HepG2 (cell line): ENCODE measurements around the gene PELI1. TPM values are rescaled to one million over a fixed set of nuclear protein-coding genes. Genes with fewer than 3 reads are reported as not detected.

Experiments used
- ATAC-seq: fragments of 200-7000 bp; cut with Tn5 transposase; 3 replicates; pipeline ENCODE4 v1.9.1; 2020; ENCODE audit warnings: mild to moderate bottlenecking, moderate library complexity
- BruUV-seq: library from RNA; stranded (reverse); fragments of 400-500 nt; replicated peaks from 2 replicates; lab custom pipeline; 2021; lab: Mats Ljungman, UMichigan
- CTCF ChIA-PET: fragments of 300-600 bp; formaldehyde crosslinking; extraction: SDS; loops from one replicate; lab custom pipeline; 2021; ENCODE audit warnings: low total read pairs, inconsistent platforms, low intra/inter-chr PET ratio; lab: Yijun Ruan, JAX
- POLR2A ChIA-PET: fragments of 350-600 bp; sonication (Branson Sonifier 250); formaldehyde crosslinking; loops from one replicate; lab custom pipeline; 2020; ENCODE audit warnings: antibody characterized with exemption, inconsistent platforms; lab: Yijun Ruan, JAX
- DNase-seq: peaks from one replicate; pipeline ENCODE4 v3.0.0-alpha.2; 2015; ENCODE audit warnings: low spot score
- FAIRE-seq: peaks from 3 replicates; lab custom pipeline; 2011; peaks lifted over from hg19 to GRCh38; lab: Jason Lieb, UNC
- H2AFZ ChIP-seq: one replicate; pipeline ENCODE4 v1.6.1; 2011; ENCODE audit warnings: low read length, inconsistent platforms
- H3K27ac ChIP-seq: fragments of 300-600 bp; 3 replicates; pipeline ENCODE4 v1.8.0; 2011; ENCODE audit warnings: mixed run types, mild to moderate bottlenecking, mixed read lengths, low read length, inconsistent platforms; ENCODE audit not compliant: insufficient read depth; ENCODE audit errors: extremely low read length
- H3K27me3 ChIP-seq, 2 experiments: fragments of 200-600 bp in 1 of 2; 2 replicates in 1 of 2; 3 replicates in 1 of 2; pipeline versions ENCODE4 v1.6.0 to v1.8.0; 2011; ENCODE audit warnings: low read length in 2 of 2, mild to moderate bottlenecking in 2 of 2, moderate library complexity in 2 of 2, inconsistent platforms in 1 of 2; ENCODE audit not compliant: insufficient read depth in 2 of 2, control insufficient read depth in 1 of 2
- H3K36me3 ChIP-seq, 2 experiments: fragments of 200-600 bp in 1 of 2; replicated peaks in 1 of 2; 2 replicates in 1 of 2; 3 replicates in 1 of 2; pipeline versions ENCODE4 v1.5.1 to v1.8.0; 2011; ENCODE audit warnings: low read length in 2 of 2, inconsistent platforms in 1 of 2; ENCODE audit not compliant: insufficient read depth in 2 of 2, control insufficient read depth in 1 of 2
- H3K4me1 ChIP-seq: 2 replicates; pipeline ENCODE4 v1.5.1; 2012; ENCODE audit warnings: low read length, inconsistent platforms; ENCODE audit not compliant: insufficient read depth
- H3K4me2 ChIP-seq: 2 replicates; pipeline ENCODE4 v1.6.0; 2011; ENCODE audit warnings: low read depth, low read length, inconsistent platforms
- H3K4me3 ChIP-seq, 3 experiments: fragments of 200-600 bp in 1 of 3; sonication (generic), shearing (Covaris generic) in 1 of 3; replicated peaks in 1 of 3; 2 replicates each; pipeline ENCODE4 v1.5.1; 2011 to 2016; ENCODE audit warnings: low read length in 3 of 3, inconsistent platforms in 2 of 3, low read depth in 2 of 3, mild to moderate bottlenecking in 2 of 3, control low read depth in 1 of 3, mixed read lengths in 1 of 3; ENCODE audit not compliant: insufficient read depth in 1 of 3
- H3K79me2 ChIP-seq: one replicate; pipeline ENCODE4 v1.6.1; 2011; ENCODE audit warnings: low read length, inconsistent platforms; ENCODE audit not compliant: insufficient read depth
- H3K9ac ChIP-seq: 2 replicates; pipeline ENCODE4 v1.6.0; 2011; ENCODE audit warnings: mild to moderate bottlenecking, low read depth, low read length, inconsistent platforms; ENCODE audit not compliant: insufficient read depth
- H3K9me3 ChIP-seq: 2 replicates; pipeline ENCODE4 v1.5.1; 2012; ENCODE audit warnings: mild to moderate bottlenecking, low read length
- H4K20me1 ChIP-seq: 2 replicates; pipeline ENCODE4 v1.6.0; 2011; ENCODE audit warnings: inconsistent platforms, mild to moderate bottlenecking, low read length, moderate library complexity; ENCODE audit not compliant: insufficient read depth
- HMG20B ChIP-seq: conservative IDR thresholded peaks from 2 replicates; pipeline ENCODE4 v1.6.1; 2016; ENCODE audit warnings: missing genetic modification reagents, missing compliant biosample characterization
- HNF4A ChIP-seq: sonication (generic); formaldehyde crosslinking; IDR thresholded peaks from 2 replicates; pipeline ENCODE4 v1.4.0; 2020; ENCODE audit warnings: missing genetic modification reagents
- MATR3 ChIP-seq: sonication (generic); formaldehyde crosslinking; IDR thresholded peaks from 2 replicates; pipeline ENCODE4 v1.4.0; 2020; ENCODE audit warnings: missing genetic modification reagents
- NAIF1 ChIP-seq: sonication (generic); formaldehyde crosslinking; IDR thresholded peaks from 2 replicates; pipeline ENCODE4 v1.5.0; 2020; ENCODE audit warnings: mild to moderate bottlenecking, missing genetic modification reagents, borderline replicate concordance
- ZBTB25 ChIP-seq: IDR thresholded peaks from 2 replicates; pipeline ENCODE4 v1.6.1; 2018; ENCODE audit warnings: missing genetic modification reagents
- ZFP36L1 ChIP-seq: sonication (generic); formaldehyde crosslinking; IDR thresholded peaks from 2 replicates; pipeline ENCODE4 v1.8.0; 2022; ENCODE audit warnings: mild to moderate bottlenecking, missing genetic modification reagents, moderate library complexity
- ZFP82 ChIP-seq: sonication (generic); formaldehyde crosslinking; IDR thresholded peaks from 2 replicates; pipeline ENCODE4 v1.5.1; 2020; ENCODE audit warnings: mild to moderate bottlenecking, missing genetic modification reagents, borderline replicate concordance
- ZNF264 ChIP-seq: sonication (generic); formaldehyde crosslinking; IDR thresholded peaks from 2 replicates; pipeline ENCODE4 v1.4.0; 2020; ENCODE audit warnings: missing genetic modification reagents
- ZNF296 ChIP-seq: sonication (generic); formaldehyde crosslinking; conservative IDR thresholded peaks from 2 replicates; pipeline ENCODE4 v1.5.0; 2020; ENCODE audit warnings: mild to moderate bottlenecking, missing genetic modification reagents
- ZNF543 ChIP-seq: sonication (generic); formaldehyde crosslinking; IDR thresholded peaks from 2 replicates; pipeline ENCODE4 v1.4.0; 2020; ENCODE audit warnings: mild to moderate bottlenecking, missing genetic modification reagents
- WGBS: methylation state at CpG from one replicate; pipeline ENCODE4 v1.1.6; 2017; ENCODE audit warnings: low lambda C conversion rate; 5-methylcytosine and 5-hydroxymethylcytosine counted together
- in situ Hi-C: cut with HindIII; loops from 2 replicates; pipeline ENCODE4 v1.10.0; 2017; ENCODE audit warnings: low pct_unique_long_range_greater_than_20kb; ENCODE audit not compliant: extremely low pct_ligation_motif_present
- intact Hi-C: fragments of 100-400 bp; cut with micrococcal nuclease; formaldehyde crosslinking; loops from one replicate; pipeline ENCODE4 v1.10.0; 2022; ENCODE audit not compliant: unreplicated experiment
- polyA plus RNA-seq, 8 experiments: library from polyadenylated mRNA; depleted of rRNA in 3 of 8; stranded (reverse) in 7 of 8; unstranded in 1 of 8; fragments of >200 nt; fragmentation: Illumina TruSeq in 4 of 8; extraction: Trizol in 4 of 8; gene quantifications; 2 replicates each; pipeline versions ENCODE4 v1.2.1 to v1.2.3, GENCODE V29; 2011 to 2016; ENCODE audit warnings: low read depth in 4 of 8, missing spikeins in 1 of 8, mixed read lengths in 1 of 8; ENCODE audit not compliant: insufficient read depth in 1 of 8
- total RNA-seq, 5 experiments: library from RNA; depleted of rRNA; stranded (reverse); fragments of >200 nt; fragmentation: Illumina TruSeq; extraction: Trizol; gene quantifications; 2 replicates each; pipeline ENCODE4 v1.2.3, GENCODE V29; 2016; ENCODE audit warnings: low read depth in 1 of 5
- TF ChIP-seq, protein P1 (sequence below): sonication (generic); formaldehyde crosslinking; IDR thresholded peaks from 2 replicates; pipeline ENCODE4 v1.5.0; 2020; ENCODE audit warnings: mild to moderate bottlenecking, missing genetic modification reagents, borderline replicate concordance

The PELI1 gene
- total and polyA plus RNA-seq, 2 of the 13 experiments (the other 11 are each of a cell fraction or from before 2014, with no cell fraction given), result 12.5 to 16.2 TPM

DNA sequence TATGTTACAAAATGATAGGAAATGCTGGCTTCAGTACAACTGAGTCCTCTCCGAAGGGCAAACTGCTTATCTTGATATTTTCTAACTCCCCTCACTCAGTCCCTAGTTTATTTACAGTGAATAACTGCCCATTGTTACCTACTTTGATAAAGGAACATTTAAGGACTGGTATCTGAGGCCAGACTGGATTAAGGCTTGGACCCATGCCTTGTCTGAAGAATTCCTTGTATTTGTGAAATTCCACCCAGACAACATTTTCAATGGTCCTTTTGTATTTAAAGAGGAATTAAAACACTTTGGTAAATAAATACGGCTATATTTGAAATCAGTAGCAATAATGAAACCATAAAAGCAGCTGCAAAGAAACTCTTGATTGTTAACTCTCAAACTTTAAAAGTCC lies 58.3 kb downstream of the PELI1 start:
- DNase-seq (no peak), FAIRE-seq (no peak), ATAC-seq (no peak)
- Histone ChIP-seq H3K9me3 (no peaks in the 10 kb centered on the region), H2AFZ (no peak overlapping the region), H3K4me2 (no peak overlapping the region), H3K27me3 (peaks cover 0 to 2% of the 10 kb centered on the region in 2 experiments; a peak in 1 of 5 replicates), H3K79me2 (no peaks in the 10 kb centered on the region), H3K27ac (no peak overlapping the region), H3K4me1 (peaks cover 8% of the 10 kb centered on the region), H3K4me3 (no peak overlapping the region), H3K36me3 (no peaks in the 10 kb centered on the region), H3K9ac (no peak overlapping the region), H4K20me1 (no peaks in the 10 kb centered on the region)
- no TSS peak for BruUV-seq
- CTCF ChIA-PET, result no interaction called here
- POLR2A ChIA-PET, result no interaction called here
- in situ Hi-C loops (no loop called here), intact Hi-C loops (no loop called here)
- no peak for TF ChIP-seq ZFP82 (CRISPR knock-in tag)
- no peak for TF ChIP-seq ZBTB25
- TF ChIP-seq NAIF1 (CRISPR knock-in tag), result no peak
- TF ChIP-seq ZNF264 (CRISPR knock-in tag), result no peak
- no peak for TF ChIP-seq ZNF543 (CRISPR knock-in tag)
- WGBS, result 20% methylated on average over 2 of the region's 2 CpGs

- Histone ChIP-seq H3K79me2 (no peaks in the 10 kb centered on the region), H3K4me3 (no peak overlapping the region), H3K4me2 (no peak overlapping the region), H3K4me1 (no peaks in the 10 kb centered on the region), H3K27ac (no peak overlapping the region), H3K9ac (no peak overlapping the region), H3K9me3 (no peaks in the 10 kb centered on the region), H4K20me1 (no peaks in the 10 kb centered on the region), H2AFZ (no peak overlapping the region), H3K36me3 (no peaks in the 10 kb centered on the region), H3K27me3 (peaks cover 0 to 17% of the 10 kb centered on the region in 2 experiments; a peak in 3 of 5 replicates)
- BruUV-seq, result no TSS peak
- in situ Hi-C loops (no loop called here), intact Hi-C loops (no loop called here)
- WGBS, result 71% methylated on average over 8 of the region's 8 CpGs
- POLR2A ChIA-PET, result no interaction called here
- ATAC-seq (no peak), DNase-seq (no peak), FAIRE-seq (no peak)
- CTCF ChIA-PET, result no interaction called here
- TF ChIP-seq ZFP36L1 (CRISPR knock-in tag), result no peak
- TF ChIP-seq, protein P1, sequence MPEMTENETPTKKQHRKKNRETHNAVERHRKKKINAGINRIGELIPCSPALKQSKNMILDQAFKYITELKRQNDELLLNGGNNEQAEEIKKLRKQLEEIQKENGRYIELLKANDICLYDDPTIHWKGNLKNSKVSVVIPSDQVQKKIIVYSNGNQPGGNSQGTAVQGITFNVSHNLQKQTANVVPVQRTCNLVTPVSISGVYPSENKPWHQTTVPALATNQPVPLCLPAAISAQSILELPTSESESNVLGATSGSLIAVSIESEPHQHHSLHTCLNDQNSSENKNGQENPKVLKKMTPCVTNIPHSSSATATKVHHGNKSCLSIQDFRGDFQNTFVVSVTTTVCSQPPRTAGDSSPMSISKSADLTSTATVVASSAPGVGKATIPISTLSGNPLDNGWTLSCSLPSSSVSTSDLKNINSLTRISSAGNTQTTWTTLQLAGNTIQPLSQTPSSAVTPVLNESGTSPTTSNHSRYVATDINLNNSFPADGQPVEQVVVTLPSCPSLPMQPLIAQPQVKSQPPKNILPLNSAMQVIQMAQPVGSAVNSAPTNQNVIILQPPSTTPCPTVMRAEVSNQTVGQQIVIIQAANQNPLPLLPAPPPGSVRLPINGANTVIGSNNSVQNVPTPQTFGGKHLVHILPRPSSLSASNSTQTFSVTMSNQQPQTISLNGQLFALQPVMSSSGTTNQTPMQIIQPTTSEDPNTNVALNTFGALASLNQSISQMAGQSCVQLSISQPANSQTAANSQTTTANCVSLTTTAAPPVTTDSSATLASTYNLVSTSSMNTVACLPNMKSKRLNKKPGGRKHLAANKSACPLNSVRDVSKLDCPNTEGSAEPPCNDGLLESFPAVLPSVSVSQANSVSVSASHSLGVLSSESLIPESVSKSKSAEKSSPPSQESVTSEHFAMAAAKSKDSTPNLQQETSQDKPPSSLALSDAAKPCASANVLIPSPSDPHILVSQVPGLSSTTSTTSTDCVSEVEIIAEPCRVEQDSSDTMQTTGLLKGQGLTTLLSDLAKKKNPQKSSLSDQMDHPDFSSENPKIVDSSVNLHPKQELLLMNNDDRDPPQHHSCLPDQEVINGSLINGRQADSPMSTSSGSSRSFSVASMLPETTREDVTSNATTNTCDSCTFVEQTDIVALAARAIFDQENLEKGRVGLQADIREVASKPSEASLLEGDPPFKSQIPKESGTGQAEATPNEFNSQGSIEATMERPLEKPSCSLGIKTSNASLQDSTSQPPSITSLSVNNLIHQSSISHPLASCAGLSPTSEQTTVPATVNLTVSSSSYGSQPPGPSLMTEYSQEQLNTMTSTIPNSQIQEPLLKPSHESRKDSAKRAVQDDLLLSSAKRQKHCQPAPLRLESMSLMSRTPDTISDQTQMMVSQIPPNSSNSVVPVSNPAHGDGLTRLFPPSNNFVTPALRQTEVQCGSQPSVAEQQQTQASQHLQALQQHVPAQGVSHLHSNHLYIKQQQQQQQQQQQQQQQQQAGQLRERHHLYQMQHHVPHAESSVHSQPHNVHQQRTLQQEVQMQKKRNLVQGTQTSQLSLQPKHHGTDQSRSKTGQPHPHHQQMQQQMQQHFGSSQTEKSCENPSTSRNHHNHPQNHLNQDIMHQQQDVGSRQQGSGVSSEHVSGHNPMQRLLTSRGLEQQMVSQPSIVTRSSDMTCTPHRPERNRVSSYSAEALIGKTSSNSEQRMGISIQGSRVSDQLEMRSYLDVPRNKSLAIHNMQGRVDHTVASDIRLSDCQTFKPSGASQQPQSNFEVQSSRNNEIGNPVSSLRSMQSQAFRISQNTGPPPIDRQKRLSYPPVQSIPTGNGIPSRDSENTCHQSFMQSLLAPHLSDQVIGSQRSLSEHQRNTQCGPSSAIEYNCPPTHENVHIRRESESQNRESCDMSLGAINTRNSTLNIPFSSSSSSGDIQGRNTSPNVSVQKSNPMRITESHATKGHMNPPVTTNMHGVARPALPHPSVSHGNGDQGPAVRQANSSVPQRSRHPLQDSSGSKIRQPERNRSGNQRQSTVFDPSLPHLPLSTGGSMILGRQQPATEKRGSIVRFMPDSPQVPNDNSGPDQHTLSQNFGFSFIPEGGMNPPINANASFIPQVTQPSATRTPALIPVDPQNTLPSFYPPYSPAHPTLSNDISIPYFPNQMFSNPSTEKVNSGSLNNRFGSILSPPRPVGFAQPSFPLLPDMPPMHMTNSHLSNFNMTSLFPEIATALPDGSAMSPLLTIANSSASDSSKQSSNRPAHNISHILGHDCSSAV (CRISPR knock-in tag), result no peak
- TF ChIP-seq HMG20B (CRISPR knock-in tag), result no peak
- no peak for TF ChIP-seq MATR3
- TF ChIP-seq ZNF296 (CRISPR knock-in tag), result no peak
- no peak for TF ChIP-seq HNF4A (CRISPR knock-in tag)
Observed at GRCh38 chr2:64081046-64081445, 63.2 kb downstream of the PELI1 start.
